ENCODE data around the gene CNGA3.

CNGA3 gene

GRCh38 chr2:98445177-98445682 lies 99.0 kb downstream of the CNGA3 start:
- DNase-seq: no peak

- no peak for DNase-seq
Measured at GRCh38 chr2:98445683-98446581, 99.7 kb downstream of the CNGA3 start.

- no peak for DNase-seq
Measured at GRCh38 chr2:98446850-98447249, 100.6 kb downstream of the CNGA3 start.
